T-helper 17 cell (primary cell): Measurements from ENCODE around the gene ZNF771. TPM values are rescaled to one million over a fixed set of nuclear protein-coding genes. Genes with fewer than 3 reads are reported as not detected.

ENCODE experiments used
- ATAC-seq: fragments of 150-1000 bp; cut with Tn5 transposase; 2 replicates; pipeline ENCODE4 v1.10.0; 2021; ENCODE audit warnings: mild to moderate bottlenecking, moderate library complexity
- DNase-seq, 3 donors: peaks; one replicate each; pipeline versions ENCODE4 v3.0.0 to v3.0.0-alpha.2; 2020 to 2021
- H3K9me3 ChIP-seq: one replicate; pipeline ENCODE4 v1.7.0; 2013; ENCODE audit warnings: low read length, mild to moderate bottlenecking; ENCODE audit not compliant: control insufficient read depth, poor library complexity, severe bottlenecking
- H3K27ac Mint-ChIP-seq: one replicate; pipeline ENCODE4 v1.8.0; 2022; ENCODE audit warnings: mild to moderate bottlenecking, moderate library complexity, mixed read lengths
- H3K27me3 Mint-ChIP-seq: one replicate; pipeline ENCODE4 v1.8.0; 2022; ENCODE audit warnings: mixed read lengths
- H3K36me3 Mint-ChIP-seq: one replicate; pipeline ENCODE4 v1.8.0; 2022; ENCODE audit warnings: low read depth, mixed read lengths
- H3K4me1 Mint-ChIP-seq: one replicate; pipeline ENCODE4 v1.8.0; 2022; ENCODE audit warnings: mild to moderate bottlenecking, mixed read lengths
- H3K4me3 Mint-ChIP-seq: one replicate; pipeline ENCODE4 v1.8.0; 2022; ENCODE audit warnings: mild to moderate bottlenecking, moderate library complexity, mixed read lengths
- total RNA-seq, 4 donors: library from RNA in 2 of 4; stranded (reverse) in 2 of 4; gene quantifications; one replicate each; pipeline ENCODE4 v1.2.3 and lab custom pipeline; 2022 to 2026

The ZNF771 gene
- total RNA-seq, 2 donors from 2014 or later, result 1.4 to 1.5 TPM

GRCh38 chr16:30397776-30398660, 9.4 kb upstream of the ZNF771 start:
- Mint-ChIP-seq H3K36me3 (peaks cover 3% of the 10 kb centered on the region), H3K4me3 (no peak overlapping the region), H3K4me1 (peaks cover 37% of the 10 kb centered on the region)

GRCh38 chr16:30398661-30399434, 8.6 kb upstream of the ZNF771 start:
- Mint-ChIP-seq H3K27me3 (no peaks in the 10 kb centered on the region), H3K36me3 (peaks cover 3% of the 10 kb centered on the region), H3K27ac (peak overlapping the region; percentile 93), H3K4me1 (peaks cover 37% of the 10 kb centered on the region), H3K4me3 (peak overlapping the region; percentile 90)
- DNase-seq, result no peak
- no peaks in the 10 kb centered on the region for H3K9me3 ChIP-seq
- ATAC-seq, result no peak

More at GRCh38 chr16:30397776-30398660, 9.4 kb upstream of the ZNF771 start:
- no peaks in the 10 kb centered on the region for H3K27me3 Mint-ChIP-seq
- DNase-seq, result no peak
- no peaks in the 10 kb centered on the region for H3K9me3 ChIP-seq
- no peak for ATAC-seq
- H3K27ac Mint-ChIP-seq, result peak overlapping the region; percentile 90

- no peaks in the 10 kb centered on the region for H3K9me3 ChIP-seq
- Mint-ChIP-seq H3K27me3 (no peaks in the 10 kb centered on the region), H3K4me3 (peak overlapping the region; percentile 90), H3K27ac (peak overlapping the region; percentile 93), H3K4me1 (peaks cover 34% of the 10 kb centered on the region), H3K36me3 (peaks cover 3% of the 10 kb centered on the region)
- DNase-seq, result no peak
- ATAC-seq, result no peak
Observed at GRCh38 chr16:30399435-30400186, 7.8 kb upstream of the ZNF771 start.

- H3K9me3 ChIP-seq, result no peaks in the 10 kb centered on the region
- H3K27me3 Mint-ChIP-seq, result no peaks in the 10 kb centered on the region
- H3K4me1 Mint-ChIP-seq, result peaks cover 27% of the 10 kb centered on the region
- DNase-seq, result no peak
- no peaks in the 10 kb centered on the region for H3K36me3 Mint-ChIP-seq
- no peak for ATAC-seq
- peak overlapping the region; percentile 90 for H3K4me3 Mint-ChIP-seq
- H3K27ac Mint-ChIP-seq, result no peak overlapping the region
Observed at GRCh38 chr16:30401768-30402425, 5.5 kb upstream of the ZNF771 start.

GRCh38 chr16:30406795-30407101, 658 bp upstream of the ZNF771 start:
- DNase-seq, result no peak
- no peaks in the 10 kb centered on the region for H3K9me3 ChIP-seq
- Mint-ChIP-seq H3K4me3 (peak overlapping the region; percentile 98), H3K27me3 (no peaks in the 10 kb centered on the region), H3K4me1 (peaks cover 21% of the 10 kb centered on the region), H3K27ac (peak overlapping the region; percentile 95), H3K36me3 (no peaks in the 10 kb centered on the region)
- peak; percentile 42 for ATAC-seq

GRCh38 chr16:30407804-30408534, 563 bp downstream of the ZNF771 start:
- no peaks in the 10 kb centered on the region for H3K9me3 ChIP-seq
- Mint-ChIP-seq H3K4me1 (peaks cover 23% of the 10 kb centered on the region), H3K4me3 (peak overlapping the region; percentile 98), H3K27ac (peak overlapping the region; percentile 21), H3K27me3 (no peaks in the 10 kb centered on the region), H3K36me3 (no peaks in the 10 kb centered on the region)
- no peak for DNase-seq
- ATAC-seq, result no peak

- ATAC-seq, result peak; percentile 69
Observed at GRCh38 chr16:30409125-30410060, 2.0 kb downstream of the ZNF771 start.

GRCh38 chr16:30413112-30413806, 5.9 kb downstream of the ZNF771 start:
- no peak overlapping the region for H3K27ac Mint-ChIP-seq
- H3K27me3 Mint-ChIP-seq, result no peaks in the 10 kb centered on the region
- no peak for ATAC-seq
- peaks cover 28% of the 10 kb centered on the region for H3K4me1 Mint-ChIP-seq
- peaks cover 3% of the 10 kb centered on the region for H3K36me3 Mint-ChIP-seq
- no peak for DNase-seq
- no peaks in the 10 kb centered on the region for H3K9me3 ChIP-seq
- no peak overlapping the region for H3K4me3 Mint-ChIP-seq

More at GRCh38 chr16:30409125-30410060, 2.0 kb downstream of the ZNF771 start:
- DNase-seq, result peak; percentile 87 to 96 (median 88)
- H3K4me1 Mint-ChIP-seq, result peaks cover 26% of the 10 kb centered on the region
- no peaks in the 10 kb centered on the region for H3K27me3 Mint-ChIP-seq
- no peaks in the 10 kb centered on the region for H3K36me3 Mint-ChIP-seq
- peak overlapping the region; percentile 21 for H3K27ac Mint-ChIP-seq
- no peaks in the 10 kb centered on the region for H3K9me3 ChIP-seq
- peak overlapping the region; percentile 33 for H3K4me3 Mint-ChIP-seq

GRCh38 chr16:30414159-30414558, 6.8 kb downstream of the ZNF771 start:
- H3K36me3 Mint-ChIP-seq, result peaks cover 3% of the 10 kb centered on the region
- H3K9me3 ChIP-seq, result no peaks in the 10 kb centered on the region
- no peak overlapping the region for H3K27ac Mint-ChIP-seq
- ATAC-seq (no peak), DNase-seq (no peak)
- no peak overlapping the region for H3K4me3 Mint-ChIP-seq
- no peaks in the 10 kb centered on the region for H3K27me3 Mint-ChIP-seq
- H3K4me1 Mint-ChIP-seq, result peaks cover 24% of the 10 kb centered on the region

GRCh38 chr16:30416047-30416603, 8.7 kb downstream of the ZNF771 start:
- no peaks in the 10 kb centered on the region for H3K9me3 ChIP-seq
- Mint-ChIP-seq H3K27ac (peak overlapping the region; percentile 63), H3K36me3 (peaks cover 5% of the 10 kb centered on the region), H3K27me3 (no peaks in the 10 kb centered on the region), H3K4me3 (no peak overlapping the region), H3K4me1 (peaks cover 25% of the 10 kb centered on the region)
- DNase-seq (no peak), ATAC-seq (no peak)
